ENCODE data around the gene COL25A1. TPM values are rescaled to one million over a fixed set of nuclear protein-coding genes. Genes with fewer than 3 reads are reported as not detected.

COL25A1 gene
- polyA plus RNA-seq, 2 of the 4 experiments (the other 2 are of a cell fraction): not detected

DNA sequence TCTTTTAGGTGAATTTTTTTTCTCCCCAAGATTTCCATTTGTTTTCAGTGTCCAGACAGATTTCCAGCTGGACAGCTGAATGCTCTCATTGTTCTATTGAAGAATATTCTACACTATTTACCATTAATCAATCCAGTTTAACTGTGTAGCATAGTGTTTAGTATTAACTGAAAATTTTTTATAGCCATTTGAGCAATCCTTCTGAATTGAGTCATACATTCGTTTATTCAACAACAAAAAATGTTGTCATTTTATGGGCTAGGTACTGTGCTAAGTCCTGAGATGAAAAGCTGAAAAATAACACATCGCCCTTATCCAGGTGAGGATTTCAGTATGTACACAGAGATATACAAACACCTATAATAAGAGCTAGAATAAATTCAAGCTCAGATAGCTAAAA is 223.3 kb downstream of the COL25A1 start:
- Histone ChIP-seq H3K4me3 (no peak overlapping the region), H3K9me3 (no peaks in the 10 kb centered on the region), H3K4me1 (no peaks in the 10 kb centered on the region), H3K27ac (no peak overlapping the region), H3K4me2 (no peak overlapping the region)
- no peak for FAIRE-seq
- WGBS (ENCODE audit: missing lambda C conversion rate): 26% methylated on average over 2 of the region's 2 CpGs
- ChIA-PET CTCF (no interaction called here), POLR2A (no interaction called here)
- no peak for ATAC-seq
- DNase-seq (ENCODE audit: low read depth in 1 of 2, low spot score in 1 of 2): no peak
- no peak for TF ChIP-seq FOSL2 (IDR thresholded peaks at IDR 0.05)
- no peak for TF ChIP-seq FOSL2 (CRISPR knock-in tag; IDR thresholded peaks at IDR 0.05)
- TF ChIP-seq, protein P1, sequence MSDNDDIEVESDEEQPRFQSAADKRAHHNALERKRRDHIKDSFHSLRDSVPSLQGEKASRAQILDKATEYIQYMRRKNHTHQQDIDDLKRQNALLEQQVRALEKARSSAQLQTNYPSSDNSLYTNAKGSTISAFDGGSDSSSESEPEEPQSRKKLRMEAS (IDR thresholded peaks at IDR 0.05): no peak
- TF ChIP-seq HOXB5 (CRISPR knock-in tag; IDR thresholded peaks at IDR 0.05): no peak
- no peak for TF ChIP-seq BHLHE40 (IDR thresholded peaks at IDR 0.05; ENCODE audit: low read depth, low read length)
- TF ChIP-seq, protein P2, sequence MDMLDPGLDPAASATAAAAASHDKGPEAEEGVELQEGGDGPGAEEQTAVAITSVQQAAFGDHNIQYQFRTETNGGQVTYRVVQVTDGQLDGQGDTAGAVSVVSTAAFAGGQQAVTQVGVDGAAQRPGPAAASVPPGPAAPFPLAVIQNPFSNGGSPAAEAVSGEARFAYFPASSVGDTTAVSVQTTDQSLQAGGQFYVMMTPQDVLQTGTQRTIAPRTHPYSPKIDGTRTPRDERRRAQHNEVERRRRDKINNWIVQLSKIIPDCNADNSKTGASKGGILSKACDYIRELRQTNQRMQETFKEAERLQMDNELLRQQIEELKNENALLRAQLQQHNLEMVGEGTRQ (IDR thresholded peaks at IDR 0.05): no peak
- TF ChIP-seq, protein P3, sequence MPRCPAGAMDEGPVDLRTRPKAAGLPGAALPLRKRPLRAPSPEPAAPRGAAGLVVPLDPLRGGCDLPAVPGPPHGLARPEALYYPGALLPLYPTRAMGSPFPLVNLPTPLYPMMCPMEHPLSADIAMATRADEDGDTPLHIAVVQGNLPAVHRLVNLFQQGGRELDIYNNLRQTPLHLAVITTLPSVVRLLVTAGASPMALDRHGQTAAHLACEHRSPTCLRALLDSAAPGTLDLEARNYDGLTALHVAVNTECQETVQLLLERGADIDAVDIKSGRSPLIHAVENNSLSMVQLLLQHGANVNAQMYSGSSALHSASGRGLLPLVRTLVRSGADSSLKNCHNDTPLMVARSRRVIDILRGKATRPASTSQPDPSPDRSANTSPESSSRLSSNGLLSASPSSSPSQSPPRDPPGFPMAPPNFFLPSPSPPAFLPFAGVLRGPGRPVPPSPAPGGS (IDR thresholded peaks at IDR 0.05): no peak
- TF ChIP-seq, protein P4, sequence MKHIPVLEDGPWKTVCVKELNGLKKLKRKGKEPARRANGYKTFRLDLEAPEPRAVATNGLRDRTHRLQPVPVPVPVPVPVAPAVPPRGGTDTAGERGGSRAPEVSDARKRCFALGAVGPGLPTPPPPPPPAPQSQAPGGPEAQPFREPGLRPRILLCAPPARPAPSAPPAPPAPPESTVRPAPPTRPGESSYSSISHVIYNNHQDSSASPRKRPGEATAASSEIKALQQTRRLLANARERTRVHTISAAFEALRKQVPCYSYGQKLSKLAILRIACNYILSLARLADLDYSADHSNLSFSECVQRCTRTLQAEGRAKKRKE (CRISPR knock-in tag; IDR thresholded peaks at IDR 0.05; ENCODE audit: low read depth): no peak

DNA sequence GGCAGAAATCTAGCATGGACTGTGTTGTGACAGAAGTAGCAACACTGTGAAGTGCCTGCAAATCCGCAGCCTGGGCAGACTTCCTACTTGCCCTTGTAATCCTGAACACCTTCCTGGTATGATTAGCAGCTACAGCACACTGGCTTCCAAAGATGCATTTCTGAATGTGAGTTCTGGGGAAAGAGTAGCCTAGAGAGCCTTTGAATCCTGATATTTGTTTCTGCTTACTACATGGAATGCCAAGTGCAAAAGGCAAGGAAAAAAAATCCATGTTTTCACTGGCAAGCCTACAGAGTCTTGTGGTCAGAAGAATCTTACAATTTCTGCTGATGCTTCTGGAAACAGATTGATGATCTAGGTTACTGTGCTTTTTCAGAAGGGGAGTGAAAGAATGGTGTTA is 223.7 kb downstream of the COL25A1 start:
- POLR2A ChIA-PET: no interaction called here
- H3K4me1 ChIP-seq: no peaks in the 10 kb centered on the region
- H3K9me3 ChIP-seq: no peaks in the 10 kb centered on the region
- WGBS (ENCODE audit: missing lambda C conversion rate): 9% methylated on average over 1 of the region's 1 CpG
- DNase-seq (ENCODE audit: low read depth in 1 of 2, low spot score in 1 of 2) (no peak), FAIRE-seq (no peak), ATAC-seq (no peak)
- TF ChIP-seq FOSL2 (IDR thresholded peaks at IDR 0.05): no peak
- no peak for TF ChIP-seq FOSL2 (CRISPR knock-in tag; IDR thresholded peaks at IDR 0.05)
- no peak for TF ChIP-seq ZNF302 (CRISPR knock-in tag; IDR thresholded peaks at IDR 0.05)
- TF ChIP-seq, protein P1 (IDR thresholded peaks at IDR 0.05): no peak
- TF ChIP-seq ZFP36 (IDR thresholded peaks at IDR 0.05; ENCODE audit: borderline replicate concordance, partially characterized antibody): no peak
- no peak for TF ChIP-seq CEBPB (IDR thresholded peaks at IDR 0.05)
- TF ChIP-seq, protein P5, sequence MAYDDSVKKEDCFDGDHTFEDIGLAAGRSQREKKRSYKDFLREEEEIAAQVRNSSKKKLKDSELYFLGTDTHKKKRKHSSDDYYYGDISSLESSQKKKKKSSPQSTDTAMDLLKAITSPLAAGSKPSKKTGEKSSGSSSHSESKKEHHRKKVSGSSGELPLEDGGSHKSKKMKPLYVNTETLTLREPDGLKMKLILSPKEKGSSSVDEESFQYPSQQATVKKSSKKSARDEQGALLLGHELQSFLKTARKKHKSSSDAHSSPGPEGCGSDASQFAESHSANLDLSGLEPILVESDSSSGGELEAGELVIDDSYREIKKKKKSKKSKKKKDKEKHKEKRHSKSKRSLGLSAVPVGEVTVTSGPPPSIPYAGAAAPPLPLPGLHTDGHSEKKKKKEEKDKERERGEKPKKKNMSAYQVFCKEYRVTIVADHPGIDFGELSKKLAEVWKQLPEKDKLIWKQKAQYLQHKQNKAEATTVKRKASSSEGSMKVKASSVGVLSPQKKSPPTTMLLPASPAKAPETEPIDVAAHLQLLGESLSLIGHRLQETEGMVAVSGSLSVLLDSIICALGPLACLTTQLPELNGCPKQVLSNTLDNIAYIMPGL (CRISPR knock-in tag; IDR thresholded peaks at IDR 0.05; ENCODE audit: borderline replicate concordance): no peak
- TF ChIP-seq JUNB (IDR thresholded peaks at IDR 0.05): no peak
- TF ChIP-seq, protein P6, sequence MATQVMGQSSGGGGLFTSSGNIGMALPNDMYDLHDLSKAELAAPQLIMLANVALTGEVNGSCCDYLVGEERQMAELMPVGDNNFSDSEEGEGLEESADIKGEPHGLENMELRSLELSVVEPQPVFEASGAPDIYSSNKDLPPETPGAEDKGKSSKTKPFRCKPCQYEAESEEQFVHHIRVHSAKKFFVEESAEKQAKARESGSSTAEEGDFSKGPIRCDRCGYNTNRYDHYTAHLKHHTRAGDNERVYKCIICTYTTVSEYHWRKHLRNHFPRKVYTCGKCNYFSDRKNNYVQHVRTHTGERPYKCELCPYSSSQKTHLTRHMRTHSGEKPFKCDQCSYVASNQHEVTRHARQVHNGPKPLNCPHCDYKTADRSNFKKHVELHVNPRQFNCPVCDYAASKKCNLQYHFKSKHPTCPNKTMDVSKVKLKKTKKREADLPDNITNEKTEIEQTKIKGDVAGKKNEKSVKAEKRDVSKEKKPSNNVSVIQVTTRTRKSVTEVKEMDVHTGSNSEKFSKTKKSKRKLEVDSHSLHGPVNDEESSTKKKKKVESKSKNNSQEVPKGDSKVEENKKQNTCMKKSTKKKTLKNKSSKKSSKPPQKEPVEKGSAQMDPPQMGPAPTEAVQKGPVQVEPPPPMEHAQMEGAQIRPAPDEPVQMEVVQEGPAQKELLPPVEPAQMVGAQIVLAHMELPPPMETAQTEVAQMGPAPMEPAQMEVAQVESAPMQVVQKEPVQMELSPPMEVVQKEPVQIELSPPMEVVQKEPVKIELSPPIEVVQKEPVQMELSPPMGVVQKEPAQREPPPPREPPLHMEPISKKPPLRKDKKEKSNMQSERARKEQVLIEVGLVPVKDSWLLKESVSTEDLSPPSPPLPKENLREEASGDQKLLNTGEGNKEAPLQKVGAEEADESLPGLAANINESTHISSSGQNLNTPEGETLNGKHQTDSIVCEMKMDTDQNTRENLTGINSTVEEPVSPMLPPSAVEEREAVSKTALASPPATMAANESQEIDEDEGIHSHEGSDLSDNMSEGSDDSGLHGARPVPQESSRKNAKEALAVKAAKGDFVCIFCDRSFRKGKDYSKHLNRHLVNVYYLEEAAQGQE (IDR thresholded peaks at IDR 0.05): no peak
- TF ChIP-seq EP300 (IDR thresholded peaks at IDR 0.05): no peak
- TF ChIP-seq CHD4 (IDR thresholded peaks at IDR 0.05; ENCODE audit: borderline replicate concordance): no peak
- TF ChIP-seq, protein P7, sequence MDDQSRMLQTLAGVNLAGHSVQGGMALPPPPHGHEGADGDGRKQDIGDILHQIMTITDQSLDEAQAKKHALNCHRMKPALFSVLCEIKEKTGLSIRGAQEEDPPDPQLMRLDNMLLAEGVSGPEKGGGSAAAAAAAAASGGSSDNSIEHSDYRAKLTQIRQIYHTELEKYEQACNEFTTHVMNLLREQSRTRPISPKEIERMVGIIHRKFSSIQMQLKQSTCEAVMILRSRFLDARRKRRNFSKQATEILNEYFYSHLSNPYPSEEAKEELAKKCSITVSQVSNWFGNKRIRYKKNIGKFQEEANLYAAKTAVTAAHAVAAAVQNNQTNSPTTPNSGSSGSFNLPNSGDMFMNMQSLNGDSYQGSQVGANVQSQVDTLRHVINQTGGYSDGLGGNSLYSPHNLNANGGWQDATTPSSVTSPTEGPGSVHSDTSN (IDR thresholded peaks at IDR 0.05): no peak
- no peak for TF ChIP-seq KDM1A (IDR thresholded peaks at IDR 0.05; ENCODE audit: low read depth)
- TF ChIP-seq TFCP2L1 (CRISPR knock-in tag; IDR thresholded peaks at IDR 0.05): no peak
- TF ChIP-seq MAFK (IDR thresholded peaks at IDR 0.05; ENCODE audit: partially characterized antibody): no peak
- no peak for TF ChIP-seq CBX2 (IDR thresholded peaks at IDR 0.05; ENCODE audit: borderline replicate concordance, low read depth)
- TF ChIP-seq RCOR1 (IDR thresholded peaks at IDR 0.05; ENCODE audit: low read depth, low read length): no peak
- CTCF ChIA-PET: no interaction called here
- no peak overlapping the region for H3K27ac ChIP-seq
- no peak overlapping the region for H3K4me2 ChIP-seq
- no peak overlapping the region for H3K4me3 ChIP-seq
